NCI-H774 (cell line): ENCODE data around the gene RNF213.
"Not testable (repeated sequence)": the region's sequence is repeated elsewhere in the genome, so short reads cannot be mapped to it uniquely, and the experiment has no call there.

Experiments
- DNase-seq: peaks from one replicate; lab custom pipeline; 2025; lab: John Stamatoyannopoulos, UW

The RNF213 gene

GRCh38 chr17:80319999-80320344 lies 59.3 kb downstream of the RNF213 start:
- no peak for DNase-seq

GRCh38 chr17:80320496-80320895 lies 59.8 kb downstream of the RNF213 start:
- DNase-seq = no peak

GRCh38 chr17:80322864-80323263 lies 62.2 kb downstream of the RNF213 start:
- DNase-seq = no peak

- no peak for DNase-seq
Measured at GRCh38 chr17:80323982-80324381, 63.3 kb downstream of the RNF213 start.

- DNase-seq = no peak
Measured at GRCh38 chr17:80327518-80327917, 66.9 kb downstream of the RNF213 start.

GRCh38 chr17:80328634-80329380 lies 68.2 kb downstream of the RNF213 start:
- DNase-seq = no peak

- not testable (repeated sequence) for DNase-seq
Measured at GRCh38 chr17:80329421-80329820, 68.8 kb downstream of the RNF213 start.

GRCh38 chr17:80330276-80330675 lies 69.6 kb downstream of the RNF213 start:
- no peak for DNase-seq

- not testable (repeated sequence) for DNase-seq
Measured at GRCh38 chr17:80330938-80331337, 70.3 kb downstream of the RNF213 start.

- DNase-seq = no peak
Measured at GRCh38 chr17:80331820-80332219, 71.2 kb downstream of the RNF213 start.

GRCh38 chr17:80337195-80337895 lies 76.7 kb downstream of the RNF213 start:
- no peak for DNase-seq

GRCh38 chr17:80339118-80339517 lies 78.5 kb downstream of the RNF213 start:
- DNase-seq = no peak

- no peak for DNase-seq
Measured at GRCh38 chr17:80339731-80340456, 79.2 kb downstream of the RNF213 start.

- DNase-seq = no peak
Measured at GRCh38 chr17:80345321-80345720, 84.7 kb downstream of the RNF213 start.

- no peak for DNase-seq
Measured at GRCh38 chr17:80345841-80346497, 85.3 kb downstream of the RNF213 start.

- DNase-seq = no peak
Measured at GRCh38 chr17:80346498-80347275, 86.0 kb downstream of the RNF213 start.

- DNase-seq = no peak
Measured at GRCh38 chr17:80347536-80347935, 86.9 kb downstream of the RNF213 start.

- no peak for DNase-seq
Measured at GRCh38 chr17:80347948-80348351, 87.3 kb downstream of the RNF213 start.

GRCh38 chr17:80348551-80349150 lies 88.0 kb downstream of the RNF213 start:
- DNase-seq = no peak

GRCh38 chr17:80349151-80349651 lies 88.5 kb downstream of the RNF213 start:
- DNase-seq = no peak

- no peak for DNase-seq
Measured at GRCh38 chr17:80349751-80350150, 89.1 kb downstream of the RNF213 start.
